GM19468 (cell line): Measurements from ENCODE around the gene ADCY10.
"Not testable (repeated sequence)": the region's sequence is repeated elsewhere in the genome, so short reads cannot be mapped to it uniquely, and the experiment has no call there.

Source experiments
- ATAC-seq: cut with Tn5 transposase; IDR thresholded peaks from one replicate; pipeline ENCODE4 v1.9.1; 2021; ENCODE audit warnings: mild to moderate bottlenecking, moderate library complexity, moderate number of reproducible peaks; ENCODE audit not compliant: unreplicated experiment; ENCODE audit errors: extremely low read depth

Gene ADCY10

GRCh38 chr1:167862432-167863076, 51.4 kb downstream of the ADCY10 start:
- no peak for ATAC-seq

DNA sequence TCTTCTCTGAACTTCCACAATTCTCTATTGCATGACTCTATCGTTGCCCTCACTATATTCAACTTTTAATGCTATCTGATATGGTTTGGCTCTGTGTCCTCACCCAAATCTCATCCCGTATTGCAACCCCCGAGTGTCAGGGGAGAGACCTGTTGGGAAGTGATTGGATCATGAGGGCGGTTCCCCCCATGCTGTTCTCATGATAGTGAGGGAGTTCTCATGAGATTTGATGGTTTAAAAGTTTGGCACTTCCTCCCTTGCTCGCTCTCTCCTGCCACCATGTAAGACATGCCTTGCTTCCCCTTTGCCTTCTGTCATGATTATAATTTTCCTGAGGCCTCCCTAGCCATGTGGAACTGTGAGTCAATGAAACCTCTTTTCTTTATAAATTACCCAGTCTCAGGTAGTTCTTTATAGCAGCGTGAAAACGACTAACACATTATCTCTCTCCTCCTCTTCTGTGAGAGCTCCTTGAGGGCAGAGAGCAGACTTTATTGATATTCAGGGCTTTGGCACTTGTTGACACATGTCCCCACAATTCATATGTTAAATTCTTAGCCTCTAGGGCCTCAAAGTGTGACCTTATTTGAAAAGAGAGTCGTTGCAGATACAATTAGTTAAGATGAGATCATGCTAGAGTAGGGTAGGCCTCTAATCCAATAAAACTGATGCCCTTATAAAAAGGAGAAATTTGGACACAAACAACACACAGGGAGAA, 52.1 kb downstream of the ADCY10 start:
- no peak for ATAC-seq

DNA sequence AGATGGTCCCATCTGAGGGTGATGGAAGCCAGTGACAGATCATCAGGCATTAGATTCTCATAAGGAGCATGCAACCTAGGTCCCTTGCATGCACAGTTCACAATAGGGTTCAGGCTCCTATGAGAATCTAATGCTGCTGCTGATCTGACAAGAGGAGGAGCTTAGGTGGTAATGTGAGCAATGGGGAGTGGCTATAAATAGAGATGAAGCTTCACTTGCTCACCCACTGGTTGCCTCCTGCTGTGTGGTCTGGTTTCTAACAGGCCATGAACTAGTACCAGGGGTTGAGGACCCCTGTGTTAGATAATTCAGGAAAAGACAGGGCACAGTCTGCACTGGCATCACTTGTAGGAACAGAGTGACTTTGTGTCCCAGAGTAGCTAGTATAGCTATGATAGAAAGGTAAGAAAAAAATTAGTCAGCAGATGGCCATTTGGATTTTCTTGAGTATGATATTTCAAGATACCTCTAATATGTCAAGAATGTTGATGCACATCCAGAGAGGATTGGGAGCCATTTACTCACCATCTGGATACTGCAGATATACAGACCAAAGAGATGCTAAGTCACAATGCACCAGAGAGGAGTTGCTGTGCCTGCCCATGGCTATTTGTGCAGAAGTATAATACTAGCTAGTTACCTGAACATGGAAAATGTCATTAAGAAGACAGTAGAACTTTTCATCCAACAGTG, 53.6 kb downstream of the ADCY10 start:
- ATAC-seq: no peak

- ATAC-seq: no peak
Observed at GRCh38 chr1:167856711-167857418, 57.1 kb downstream of the ADCY10 start.

DNA sequence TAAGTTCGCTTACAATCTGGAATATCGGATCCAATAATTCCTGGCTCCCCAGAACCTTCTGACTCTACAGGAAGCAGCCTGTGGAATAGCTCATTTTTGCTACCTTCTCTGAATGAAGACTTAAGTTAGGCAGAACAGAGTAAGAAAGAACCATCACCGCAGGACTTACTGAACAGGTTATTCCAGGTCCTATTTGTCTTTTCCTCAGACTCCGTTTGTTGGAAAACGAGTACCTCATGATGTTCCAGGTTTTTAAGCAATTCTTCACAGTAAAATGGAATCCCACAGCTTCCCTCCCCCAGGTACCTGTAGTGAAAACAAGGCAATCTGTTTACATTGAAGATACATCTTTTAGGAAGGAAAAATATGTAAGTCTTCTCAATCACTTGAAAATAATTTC, 59.8 kb downstream of the ADCY10 start:
- no peak for ATAC-seq

GRCh38 chr1:167849666-167850065, 64.3 kb downstream of the ADCY10 start:
- ATAC-seq: no peak

DNA sequence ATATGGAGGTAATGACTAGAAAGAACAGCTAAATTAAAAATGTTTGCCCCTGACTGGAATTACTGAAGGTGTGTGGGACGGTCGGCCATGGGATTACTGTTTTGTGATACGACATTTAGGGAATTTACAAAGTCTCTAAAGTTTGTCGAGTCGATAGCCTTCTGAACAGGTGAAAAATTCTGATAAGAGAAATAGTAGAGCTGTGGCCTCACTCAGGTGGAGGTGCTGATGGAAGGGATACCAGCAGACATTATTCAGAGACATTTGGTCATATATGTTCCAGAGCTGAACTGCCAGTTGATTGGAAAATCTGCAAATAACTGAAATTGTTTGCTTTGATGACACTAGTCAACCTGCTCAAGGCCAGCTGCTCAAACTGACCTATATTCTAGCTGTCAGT, 71.1 kb downstream of the ADCY10 start:
- no peak for ATAC-seq

- ATAC-seq: no peak
Observed at GRCh38 chr1:167841530-167841929, 72.4 kb downstream of the ADCY10 start.

DNA sequence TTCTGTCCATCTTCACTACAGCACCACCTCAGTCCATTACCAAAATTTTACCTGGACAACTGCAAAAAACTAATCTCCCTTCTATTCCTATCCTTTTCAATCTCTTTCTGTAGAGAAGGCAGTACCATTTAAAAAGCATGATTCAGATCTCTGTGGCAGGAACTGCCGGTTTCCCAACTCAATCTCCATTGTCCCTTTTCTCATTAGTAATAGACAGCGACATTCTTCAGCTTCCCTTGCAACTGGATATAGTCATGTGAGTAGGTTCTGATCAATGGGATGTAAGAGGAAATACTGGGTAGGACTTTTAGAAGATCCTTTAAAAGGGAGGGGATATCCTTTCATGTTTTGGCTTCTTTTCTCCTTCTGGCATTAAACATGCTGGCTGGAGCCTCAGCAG, 74.9 kb downstream of the ADCY10 start:
- no peak for ATAC-seq

- no peak for ATAC-seq
Observed at GRCh38 chr1:167837326-167837725, 76.6 kb downstream of the ADCY10 start.

GRCh38 chr1:167836197-167836596, 77.7 kb downstream of the ADCY10 start:
- no peak for ATAC-seq

DNA sequence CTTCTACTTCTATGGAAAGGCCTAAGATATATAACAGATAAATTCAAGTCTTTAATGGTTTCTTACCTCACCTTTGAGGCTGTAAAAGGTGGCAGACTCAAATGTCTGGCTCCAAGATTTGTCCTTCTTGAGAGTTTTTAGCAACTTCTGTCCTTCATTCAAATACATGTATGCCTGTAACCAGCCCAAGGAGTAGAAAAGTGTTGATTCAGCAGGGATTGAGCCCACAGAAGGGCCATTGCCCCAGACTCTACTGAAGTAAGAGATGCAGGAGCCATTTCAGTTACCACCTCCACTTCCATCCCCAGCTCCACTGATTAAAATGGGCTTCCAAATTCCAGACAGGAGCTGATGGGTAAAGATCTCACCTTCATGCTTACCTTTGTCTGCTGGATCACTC, 80.0 kb downstream of the ADCY10 start:
- no peak for ATAC-seq

GRCh38 chr1:167832693-167833092, 81.2 kb downstream of the ADCY10 start:
- ATAC-seq: no peak

- not testable (repeated sequence) for ATAC-seq
Observed at GRCh38 chr1:167830668-167831067, 83.3 kb downstream of the ADCY10 start.

GRCh38 chr1:167829868-167830267, 84.1 kb downstream of the ADCY10 start:
- no peak for ATAC-seq

GRCh38 chr1:167826127-167826526, 87.8 kb downstream of the ADCY10 start:
- ATAC-seq: no peak

- ATAC-seq: no peak
Observed at GRCh38 chr1:167825419-167826079, 88.4 kb downstream of the ADCY10 start.

- ATAC-seq: no peak
Observed at GRCh38 chr1:167824163-167824794, 89.7 kb downstream of the ADCY10 start.

DNA sequence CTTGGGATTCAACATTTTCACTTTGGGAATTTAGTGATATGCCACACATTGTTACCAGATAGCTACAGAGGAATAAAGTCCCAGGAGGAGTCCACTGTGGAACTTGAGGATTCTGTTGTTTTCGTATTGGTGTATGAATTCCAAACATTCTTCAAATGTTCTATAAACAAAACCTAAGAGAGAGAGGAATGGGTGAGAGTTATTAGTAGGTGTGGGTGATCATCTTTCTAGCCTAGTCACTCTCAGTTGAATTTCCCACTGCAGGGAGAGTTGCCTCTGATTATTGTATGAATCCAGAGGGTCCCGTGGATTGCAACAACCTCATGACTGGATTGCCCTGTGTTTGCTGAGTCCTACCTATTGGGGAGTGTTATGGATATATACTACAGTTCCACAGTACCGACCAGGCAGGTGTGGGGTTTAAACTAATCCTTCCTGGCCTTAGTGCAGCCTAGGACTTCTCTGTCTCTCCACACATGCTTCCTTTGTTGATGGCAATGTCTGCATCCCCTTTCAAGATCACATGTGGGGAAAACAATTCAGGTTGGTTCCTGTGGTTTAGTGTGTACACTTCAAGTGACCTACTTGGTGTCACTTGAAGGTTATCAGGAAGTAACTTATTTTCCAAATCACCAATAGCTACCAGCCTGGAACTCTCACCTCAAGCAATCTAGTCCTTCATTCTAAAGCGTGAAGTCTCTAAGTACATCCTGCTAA, 91.8 kb downstream of the ADCY10 start:
- no peak for ATAC-seq
